Coronary artery (tissue), 2 donors: ENCODE measurements around the gene GABBR1.

Source experiments
- DNase-seq: peaks from one replicate; pipeline ENCODE4 v3.0.0-alpha.2; 2017; ENCODE audit warnings: low spot score
- H3K27ac ChIP-seq, 2 donors: fragments of 200-600 bp; sonication (generic); one replicate each; pipeline ENCODE4 v1.5.1; 2016 to 2019
- H3K4me3 ChIP-seq: fragments of 200-600 bp; sonication (generic); 2 replicates; pipeline ENCODE4 v1.5.1; 2016; ENCODE audit warnings: mild to moderate bottlenecking, moderate library complexity
- CTCF ChIP-seq: fragments of 200-600 bp; sonication (generic); IDR thresholded peaks from one replicate; pipeline ENCODE4 v1.5.1; 2019; ENCODE audit warnings: antibody characterized with exemption

GABBR1 gene

DNA sequence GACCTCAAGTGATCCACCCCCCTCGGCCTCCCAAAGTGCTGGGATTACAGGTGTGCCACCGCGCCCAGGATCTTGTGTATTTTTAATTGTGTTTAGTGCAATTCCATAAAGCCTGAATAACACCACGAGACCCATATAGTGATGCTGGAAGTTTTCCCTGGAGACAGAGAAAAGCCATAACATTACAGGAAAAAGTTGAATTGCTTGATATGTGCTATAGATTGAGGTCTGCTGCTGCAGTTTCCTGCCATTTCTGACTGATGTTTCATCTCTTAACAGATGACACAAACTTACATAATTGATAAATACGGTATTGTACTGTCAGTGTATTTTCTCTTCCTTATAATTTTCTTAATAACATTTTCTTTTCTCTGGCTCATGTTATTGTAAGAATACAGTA lies 66.1 kb downstream of the GABBR1 start:
- DNase-seq, result no peak
- H3K4me3 ChIP-seq, result no peak overlapping the region
- no peak for TF ChIP-seq CTCF
- no peak overlapping the region for H3K27ac ChIP-seq

- no peak for TF ChIP-seq CTCF
- Histone ChIP-seq H3K4me3 (no peak overlapping the region), H3K27ac (no peak overlapping the region)
- DNase-seq, result no peak
Observed at GRCh38 chr6:29564875-29565274, 68.1 kb downstream of the GABBR1 start.

DNA sequence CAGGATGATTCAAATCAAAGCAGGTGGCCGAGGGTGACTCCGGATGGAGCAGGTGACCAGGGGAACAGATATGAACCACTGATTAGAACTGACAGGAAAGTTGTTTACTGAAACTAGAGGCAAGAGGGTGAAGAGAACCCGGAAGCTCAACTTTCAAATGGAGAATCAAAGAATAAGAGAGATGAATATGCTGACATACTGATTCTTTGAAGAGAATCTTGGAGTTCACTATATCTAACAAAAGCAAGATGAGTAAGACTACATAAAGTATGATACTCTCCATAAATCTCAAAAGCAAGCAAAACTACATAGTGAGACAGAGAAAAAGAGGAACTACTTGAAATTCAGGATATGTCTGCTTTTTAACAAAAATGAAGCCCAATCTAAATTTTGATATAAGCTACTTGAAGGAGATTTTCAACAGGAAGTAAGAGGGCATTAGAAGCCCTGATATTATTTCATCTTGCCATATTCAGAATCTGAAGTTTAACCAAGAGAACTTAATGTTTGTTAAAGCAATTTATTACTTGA lies 69.5 kb downstream of the GABBR1 start:
- no peak for TF ChIP-seq CTCF
- no peak for DNase-seq
- Histone ChIP-seq H3K4me3 (no peak overlapping the region), H3K27ac (no peak overlapping the region)

DNA sequence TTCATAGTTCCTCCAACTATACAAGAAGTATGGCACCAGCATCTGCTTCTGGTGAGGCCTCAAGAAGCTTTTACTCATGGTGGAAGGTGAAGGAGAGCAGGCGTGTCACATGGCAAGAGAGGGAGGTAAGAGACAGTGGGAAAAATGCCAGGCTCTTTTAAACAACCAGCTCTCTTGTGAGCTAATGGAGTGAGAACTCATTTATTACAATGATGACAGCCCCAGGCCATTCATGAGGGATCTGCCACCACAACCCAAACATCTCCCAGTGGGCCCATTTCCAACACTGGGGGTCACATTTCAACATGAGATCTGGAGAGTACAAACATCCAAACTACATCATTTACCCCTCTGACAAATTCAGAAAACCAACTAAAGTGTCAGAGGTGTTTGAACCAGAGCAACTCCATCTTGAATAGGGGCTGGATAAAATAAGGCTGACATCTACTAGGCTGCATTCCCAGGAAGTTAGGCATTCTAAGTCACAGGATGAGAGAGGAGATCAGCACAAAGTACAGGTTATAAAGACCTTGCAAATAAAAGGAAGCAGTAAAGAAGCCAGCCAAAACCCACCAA lies 71.3 kb downstream of the GABBR1 start:
- no peak for TF ChIP-seq CTCF
- Histone ChIP-seq H3K4me3 (no peak overlapping the region), H3K27ac (no peak overlapping the region)
- no peak for DNase-seq

GRCh38 chr6:29561091-29561490 lies 71.9 kb downstream of the GABBR1 start:
- DNase-seq, result no peak
- H3K4me3 ChIP-seq, result no peak overlapping the region
- TF ChIP-seq CTCF, result no peak
- H3K27ac ChIP-seq, result no peak overlapping the region

DNA sequence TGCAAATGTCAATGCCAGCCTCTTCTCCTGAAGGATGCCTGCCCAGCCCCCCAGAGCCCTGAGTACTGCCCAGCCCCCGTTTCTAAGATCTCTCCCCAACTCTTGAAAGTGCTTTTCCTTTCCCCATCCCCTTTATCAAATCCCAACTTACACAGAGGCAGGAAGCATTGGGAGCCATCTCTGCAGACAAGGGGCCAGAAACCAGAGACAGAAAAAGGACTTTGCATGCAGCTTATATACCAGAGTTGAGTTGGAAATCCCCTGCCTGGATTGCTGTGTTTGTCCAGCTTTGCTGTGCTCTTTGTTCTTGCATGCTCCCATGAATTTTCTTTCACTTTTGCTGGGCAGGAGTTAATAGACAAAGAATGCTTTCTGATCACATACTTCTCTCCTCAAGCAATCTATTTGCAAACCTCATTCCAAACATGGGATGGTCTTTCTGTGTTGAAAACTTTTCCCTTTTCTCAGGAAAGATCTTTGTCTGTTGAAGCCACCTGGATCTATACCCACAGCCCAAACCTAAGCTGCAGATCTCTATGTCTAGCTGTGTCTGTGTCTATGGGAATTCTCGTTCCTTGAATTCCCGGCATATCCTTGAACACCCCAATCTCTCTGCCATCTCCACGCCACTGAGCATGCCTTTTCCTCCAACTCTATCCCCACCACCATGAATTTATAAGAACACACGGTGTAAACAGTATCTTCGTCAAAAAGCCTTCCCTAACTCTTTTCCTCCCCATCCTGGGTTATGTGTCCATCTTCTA lies 73.3 kb downstream of the GABBR1 start, which contains the start of gene UBD:
TSS of gene UBD (minus strand) at position 209 of the 764 bp plus-strand sequence. CDS start at position 178, 31 bp downstream.
- Histone ChIP-seq H3K4me3 (no peak within 1 kb of the TSS), H3K27ac (no peak within 1 kb of the TSS)
- DNase-seq, result no peak
- no peak for TF ChIP-seq CTCF
